AG10803 (cell line): ENCODE data around the gene SRGAP1.

Source experiments
- DNase-seq: peaks from one replicate; pipeline ENCODE4 v3.0.0; 2010; ENCODE audit warnings: low read depth
- H3K4me3 ChIP-seq: 2 replicates; pipeline ENCODE4 v1.5.1; 2011; ENCODE audit warnings: mild to moderate bottlenecking, low read length, control low read depth
- CTCF ChIP-seq: conservative IDR thresholded peaks from 2 replicates; pipeline ENCODE4 v1.5.1; 2011; ENCODE audit warnings: mild to moderate bottlenecking, low read length, control low read depth, inconsistent platforms

Gene SRGAP1

GRCh38 chr12:64085996-64086395, 241.5 kb downstream of the SRGAP1 start:
- DNase-seq, result peak; percentile 81
- no peak for TF ChIP-seq CTCF
- H3K4me3 ChIP-seq, result no peak overlapping the region

- TF ChIP-seq CTCF, result no peak
- H3K4me3 ChIP-seq, result no peak overlapping the region; the same call in 1 of the 2 replicates
- DNase-seq, result peak; percentile 29
Observed at GRCh38 chr12:64086946-64087345, 242.4 kb downstream of the SRGAP1 start.

GRCh38 chr12:64087761-64088160, 243.3 kb downstream of the SRGAP1 start:
- TF ChIP-seq CTCF, result no peak
- no peak overlapping the region for H3K4me3 ChIP-seq
- DNase-seq, result no peak

GRCh38 chr12:64088431-64089349, 244.2 kb downstream of the SRGAP1 start:
- H3K4me3 ChIP-seq, result peak overlapping the region; percentile 3; the same call in 1 of the 2 replicates
- TF ChIP-seq CTCF, result no peak
- peak; percentile 94 for DNase-seq

- DNase-seq, result no peak
- TF ChIP-seq CTCF, result no peak
- no peak overlapping the region for H3K4me3 ChIP-seq
Observed at GRCh38 chr12:64090047-64090446, 245.5 kb downstream of the SRGAP1 start.

GRCh38 chr12:64091186-64091585, 246.7 kb downstream of the SRGAP1 start:
- TF ChIP-seq CTCF, result no peak
- no peak overlapping the region for H3K4me3 ChIP-seq
- no peak for DNase-seq
